NCI-H2171 treated with DMSO at 0.1 percent for 48 hours (cell line): Measurements from ENCODE around the gene C20orf144.

Experiments
- DNase-seq: peaks from one replicate; lab custom pipeline; 2025; lab: John Stamatoyannopoulos, UW

C20orf144 gene

DNA sequence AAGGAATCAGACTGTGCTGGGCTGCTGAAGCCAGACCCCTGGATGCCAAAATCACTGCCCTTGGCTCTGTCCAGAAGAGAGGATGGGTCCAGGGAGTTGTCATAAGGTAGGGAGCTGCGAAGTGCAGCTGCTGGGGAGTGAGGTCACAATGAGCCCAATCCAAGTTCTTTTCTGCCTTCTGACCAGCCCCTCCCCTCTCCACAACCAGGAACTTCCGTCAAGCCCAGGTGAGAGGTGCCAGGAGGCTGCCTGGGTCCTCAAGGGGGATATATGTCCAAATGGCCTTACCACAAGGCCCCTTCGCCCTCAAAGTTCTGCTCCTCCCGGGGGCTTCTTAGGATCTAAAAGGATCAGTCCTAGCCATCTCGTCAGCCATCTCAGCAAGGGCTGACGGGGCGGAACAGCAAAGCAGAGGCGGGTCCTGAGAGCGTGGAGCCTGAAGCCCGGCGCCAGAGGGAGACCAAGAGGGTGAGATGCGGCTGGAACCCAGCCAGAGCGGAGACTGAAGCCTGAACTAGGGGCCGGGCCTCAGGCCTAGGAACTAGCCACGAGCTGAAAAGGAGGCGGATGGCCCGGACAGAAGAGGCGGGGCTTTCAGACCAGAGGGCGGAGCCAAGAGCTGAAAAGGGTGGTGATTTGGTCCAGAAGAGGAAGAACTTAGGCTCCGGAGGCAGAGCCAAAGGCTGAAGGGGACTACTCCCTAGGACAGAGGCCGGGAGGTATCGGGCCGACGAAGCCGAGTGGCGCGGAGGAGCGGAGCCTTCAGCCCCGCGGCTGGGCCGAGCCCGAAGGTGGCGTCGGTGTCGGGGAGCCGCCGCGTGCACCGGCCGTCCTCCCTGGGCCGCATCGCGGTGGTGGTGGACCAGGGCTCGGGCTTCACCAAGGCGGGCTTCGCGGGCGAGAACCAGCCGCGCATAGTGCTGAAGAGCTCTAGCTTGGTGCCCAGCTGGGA lies 4.4 kb downstream of the C20orf144 start, which contains the start of gene ACTL10:
TSS of gene ACTL10 (plus strand) at position 651 of the 952 bp plus-strand sequence. CDS start 555 bp downstream, outside the sequence.
- peak; percentile 65 for DNase-seq

DNA sequence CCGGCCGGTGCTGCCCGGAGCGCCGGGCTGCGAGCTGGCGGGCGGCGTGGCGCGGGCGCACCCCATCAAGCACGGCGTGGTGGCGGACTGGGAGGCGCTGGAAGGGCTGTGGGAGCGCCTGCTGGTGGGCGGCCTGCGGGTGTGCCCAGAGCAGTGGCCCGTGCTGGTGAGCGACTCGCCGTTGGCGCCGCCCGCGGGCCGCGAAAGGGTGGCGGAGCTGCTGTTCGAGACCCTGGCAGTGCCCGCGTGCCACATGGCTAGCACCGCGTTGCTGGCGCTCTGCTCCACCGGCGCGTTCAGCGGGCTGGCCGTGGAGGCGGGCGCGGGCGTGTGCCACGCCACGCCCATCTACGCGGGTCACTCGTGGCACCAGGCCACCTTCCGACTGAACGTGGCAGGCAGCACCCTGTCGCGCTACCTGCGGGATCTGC lies 5.1 kb downstream of the C20orf144 start:
- no peak for DNase-seq

DNA sequence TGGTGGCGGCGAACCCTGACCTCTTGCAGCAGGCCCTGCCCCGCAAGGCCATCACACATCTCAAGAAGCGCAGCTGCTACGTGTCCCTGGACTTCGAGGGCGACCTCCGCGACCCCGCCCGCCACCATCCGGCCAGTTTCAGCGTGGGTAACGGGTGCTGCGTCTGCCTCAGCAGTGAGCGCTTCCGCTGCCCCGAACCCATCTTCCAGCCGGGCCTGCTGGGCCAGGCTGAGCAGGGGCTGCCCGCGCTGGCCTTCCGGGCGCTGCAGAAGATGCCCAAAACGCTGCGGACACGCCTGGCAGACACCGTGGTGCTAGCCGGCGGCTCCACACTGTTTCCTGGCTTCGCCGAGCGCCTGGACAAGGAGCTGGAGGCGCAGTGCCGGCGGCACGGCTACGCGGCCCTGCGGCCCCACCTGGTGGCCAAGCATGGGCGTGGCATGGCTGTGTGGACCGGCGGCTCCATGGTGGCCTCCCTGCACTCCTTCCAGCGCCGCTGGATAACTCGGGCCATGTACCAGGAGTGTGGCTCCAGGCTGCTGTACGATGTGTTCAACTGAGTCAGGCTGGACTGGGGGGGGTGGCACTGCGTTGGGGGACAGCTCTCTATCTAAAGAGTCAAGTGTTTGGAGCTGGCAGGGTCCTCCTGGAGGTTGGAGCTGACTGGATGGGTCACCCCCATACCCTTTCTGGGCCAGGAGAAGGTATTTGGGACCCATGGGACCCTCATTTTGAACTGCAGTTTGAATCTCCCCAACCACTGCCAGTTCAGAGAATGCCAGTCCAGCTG lies 5.7 kb downstream of the C20orf144 start:
- DNase-seq: peak; percentile 44

DNA sequence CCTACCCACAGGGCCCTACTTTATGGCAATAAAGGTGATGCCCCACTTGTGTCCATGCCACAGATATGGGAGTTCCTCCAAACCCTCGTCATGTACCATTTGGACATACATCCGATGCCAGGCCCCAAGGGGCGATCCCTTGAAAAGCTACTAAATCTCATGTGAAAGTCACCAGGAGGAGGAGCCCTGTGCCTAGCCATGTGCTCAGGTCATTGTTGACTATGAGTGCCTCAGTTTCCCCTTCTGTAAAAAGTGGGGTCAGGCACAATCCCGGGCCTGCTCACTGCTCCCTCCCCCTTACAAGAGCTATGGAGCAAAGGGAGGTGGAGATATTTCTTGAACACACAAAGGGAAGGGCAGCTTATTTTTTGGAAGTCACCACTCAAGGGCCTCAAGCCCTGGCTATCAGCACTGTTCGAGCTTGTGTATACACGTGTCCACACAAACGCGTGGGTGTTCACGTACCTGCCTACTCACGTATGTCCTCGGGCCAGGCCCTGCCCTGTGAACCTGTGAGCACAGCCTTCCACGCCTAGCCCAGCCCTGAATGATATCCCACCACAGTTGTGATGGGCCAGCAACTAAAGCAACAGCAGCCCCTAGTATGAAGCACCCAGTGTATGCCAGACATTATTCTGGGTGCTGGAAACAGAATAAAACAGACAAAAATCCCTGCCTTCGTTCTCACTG lies 6.5 kb downstream of the C20orf144 start:
- DNase-seq: no peak

DNA sequence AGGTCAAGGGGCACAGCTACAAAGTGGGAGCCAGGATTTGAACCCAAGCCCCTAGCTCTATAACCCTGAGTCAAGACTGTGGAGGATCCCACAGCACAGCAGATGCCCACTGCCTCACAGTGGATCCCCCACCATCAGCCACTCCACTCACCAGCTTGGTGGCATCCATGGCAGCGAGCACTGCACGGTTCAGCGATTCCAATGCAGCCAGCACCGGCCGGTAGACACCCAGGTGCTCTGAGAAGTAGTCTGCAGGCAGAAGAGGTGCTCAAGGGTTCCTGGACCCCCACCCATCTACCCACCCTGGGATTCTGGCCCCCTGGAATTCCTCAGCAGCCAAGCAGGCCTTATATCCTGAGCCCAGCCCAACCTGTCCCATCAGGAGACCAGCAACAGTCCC lies 7.1 kb downstream of the C20orf144 start:
- DNase-seq: no peak

DNA sequence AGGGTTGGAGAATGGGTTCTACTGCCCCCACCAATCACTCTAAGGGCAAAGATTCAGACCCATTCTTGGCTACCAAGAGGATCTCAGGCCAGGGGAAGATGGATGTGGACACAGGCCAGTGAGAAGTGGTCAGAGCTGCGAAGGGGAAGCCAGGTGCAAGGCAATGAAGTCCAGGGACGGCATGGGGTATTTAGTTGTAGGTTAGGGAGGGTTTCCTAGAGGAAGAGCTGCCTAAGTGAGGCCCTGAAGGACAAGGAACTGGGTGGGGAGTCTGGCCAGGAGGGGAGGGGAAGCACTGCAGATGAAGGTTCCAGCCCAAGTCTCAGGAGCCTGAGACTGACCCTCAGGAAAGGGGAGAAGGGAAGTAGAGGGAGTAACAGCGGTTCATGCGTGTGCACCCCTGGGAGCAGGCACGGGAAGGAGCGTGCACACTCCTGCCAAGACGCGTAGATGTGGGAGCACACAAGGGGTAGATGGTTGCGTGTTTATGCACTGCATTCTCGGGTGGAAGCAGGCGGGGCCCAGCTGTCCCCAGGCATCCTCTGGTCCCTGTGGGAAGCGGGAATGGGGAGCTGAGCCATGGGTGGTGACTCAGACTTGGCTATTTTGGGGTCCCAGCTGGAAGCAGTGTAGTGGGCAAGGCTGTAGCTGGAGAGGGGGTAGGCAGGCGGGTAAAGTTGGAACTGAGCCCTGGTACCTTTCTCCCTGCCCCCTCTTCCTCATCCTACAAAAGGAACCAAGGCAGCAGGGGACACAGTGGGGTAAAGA lies 7.9 kb downstream of the C20orf144 start:
- no peak for DNase-seq

DNA sequence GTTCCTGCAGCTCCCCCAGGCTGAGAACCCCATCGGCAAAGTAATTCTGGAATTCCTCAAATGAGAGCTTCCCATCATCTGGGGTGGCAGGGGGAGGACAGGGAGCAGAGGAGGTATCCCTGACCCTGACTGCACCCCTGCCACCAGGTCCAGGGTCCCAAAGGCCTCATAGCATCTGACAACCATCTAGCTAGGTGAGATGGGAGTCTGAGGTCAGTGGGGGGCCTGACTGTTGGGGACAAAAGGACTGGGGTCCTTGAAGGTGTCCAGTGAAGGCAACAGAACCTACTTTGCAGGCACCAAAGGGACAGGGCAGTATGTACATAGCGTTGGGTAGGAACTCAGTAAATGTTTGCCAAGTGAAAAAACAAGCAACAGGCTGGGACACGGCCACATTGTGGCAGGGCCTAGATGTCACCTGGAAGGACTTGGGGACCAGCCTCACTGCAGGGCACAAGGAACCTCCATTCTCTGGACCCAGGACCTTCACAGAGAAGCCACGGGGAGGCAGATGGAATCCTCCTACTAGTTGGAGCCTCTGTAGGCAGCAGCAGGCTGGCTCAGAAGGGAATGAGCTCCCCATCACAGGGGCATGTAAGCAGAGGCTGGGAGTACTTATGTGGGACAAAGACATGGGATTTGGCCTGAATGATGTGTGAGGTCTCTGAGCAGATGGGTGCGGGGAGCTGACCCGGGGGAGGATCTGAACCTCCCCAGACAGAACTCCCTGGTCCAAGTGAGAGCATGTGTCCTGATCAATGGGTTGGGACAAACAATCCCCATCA lies 8.8 kb downstream of the C20orf144 start:
- no peak for DNase-seq

DNA sequence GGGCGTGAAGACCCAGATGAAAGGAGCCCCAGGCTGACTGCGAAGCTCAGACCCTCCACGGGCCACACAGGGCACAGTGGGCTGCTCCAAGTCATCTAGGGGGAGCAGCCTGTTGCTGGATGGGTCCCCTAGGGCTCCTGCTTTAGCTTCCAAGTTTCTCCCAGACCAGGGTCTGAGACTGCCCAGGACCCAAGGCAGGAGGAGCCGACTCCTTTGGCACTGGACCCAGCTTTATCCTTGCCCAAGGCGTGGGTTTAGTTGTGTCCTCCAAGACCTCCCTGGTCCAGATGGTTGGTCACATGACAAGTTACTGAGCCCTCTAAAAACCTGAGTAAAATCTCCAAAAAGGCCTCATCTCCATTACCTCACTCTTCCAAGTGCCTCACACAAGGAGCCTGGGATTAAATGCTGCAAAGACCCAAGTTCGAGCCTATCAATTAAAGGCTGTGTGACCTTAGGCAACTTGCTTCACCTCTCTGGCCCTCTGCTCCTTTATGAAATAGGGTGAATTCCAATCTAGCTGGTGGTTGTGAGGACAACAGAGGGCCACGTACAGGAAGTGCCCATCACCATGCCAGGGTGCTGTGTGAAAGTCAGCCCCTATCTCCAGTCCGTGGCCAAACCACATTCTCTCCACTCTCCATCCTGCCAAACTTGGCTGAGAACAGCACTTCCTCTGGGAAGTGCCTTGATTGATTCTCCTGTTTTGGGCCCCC lies 9.6 kb downstream of the C20orf144 start:
- no peak for DNase-seq

DNA sequence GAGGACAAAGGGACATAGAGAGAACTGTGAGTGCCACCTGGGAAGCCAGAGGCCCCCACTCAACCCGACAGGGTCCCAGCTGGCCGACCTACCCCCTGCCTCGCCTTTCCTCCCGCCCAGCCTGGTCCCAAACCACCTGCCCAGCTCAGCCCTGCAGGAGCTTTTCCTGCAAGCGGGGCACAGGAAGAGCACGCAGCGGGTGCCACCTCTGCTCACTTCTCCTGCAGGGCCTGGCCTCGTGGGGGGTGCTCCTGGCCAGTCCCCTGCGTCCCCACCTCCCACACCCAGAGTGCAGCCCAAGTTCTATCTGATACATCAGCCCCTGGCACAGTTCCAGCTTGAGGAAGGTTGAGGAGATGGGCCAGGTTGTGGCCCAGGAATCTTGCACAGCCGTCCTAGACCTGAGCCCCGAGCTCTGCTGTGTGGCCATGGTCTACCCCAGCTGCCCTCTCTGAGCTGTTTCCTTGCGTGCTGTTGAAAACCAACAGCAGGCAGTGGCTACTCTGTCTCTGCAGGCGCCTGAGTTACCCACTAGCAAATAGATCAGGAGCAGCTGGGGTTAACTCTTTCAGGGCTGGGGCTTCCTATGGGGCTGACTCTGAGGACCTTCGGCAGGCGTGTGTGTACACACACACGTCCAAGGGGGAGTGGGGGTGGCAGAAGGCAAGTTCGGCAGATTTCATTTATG lies 10.4 kb downstream of the C20orf144 start:
- peak; percentile 75 for DNase-seq

DNA sequence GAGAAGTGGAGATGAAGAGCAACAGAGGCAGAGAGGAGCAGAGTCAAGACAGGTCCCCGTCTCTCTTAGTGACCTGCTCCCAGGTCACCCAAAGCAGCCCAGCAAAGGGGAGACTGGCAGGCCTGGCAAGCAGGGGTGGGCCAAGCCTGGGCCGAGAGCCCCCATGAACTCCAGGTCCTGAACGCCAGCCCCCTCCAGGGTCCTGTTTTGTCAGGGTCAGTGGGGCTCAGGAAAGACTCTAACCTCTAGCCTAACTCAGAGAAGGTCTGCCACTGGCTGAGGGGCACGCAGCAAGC lies 10.9 kb downstream of the C20orf144 start:
- DNase-seq: no peak

DNA sequence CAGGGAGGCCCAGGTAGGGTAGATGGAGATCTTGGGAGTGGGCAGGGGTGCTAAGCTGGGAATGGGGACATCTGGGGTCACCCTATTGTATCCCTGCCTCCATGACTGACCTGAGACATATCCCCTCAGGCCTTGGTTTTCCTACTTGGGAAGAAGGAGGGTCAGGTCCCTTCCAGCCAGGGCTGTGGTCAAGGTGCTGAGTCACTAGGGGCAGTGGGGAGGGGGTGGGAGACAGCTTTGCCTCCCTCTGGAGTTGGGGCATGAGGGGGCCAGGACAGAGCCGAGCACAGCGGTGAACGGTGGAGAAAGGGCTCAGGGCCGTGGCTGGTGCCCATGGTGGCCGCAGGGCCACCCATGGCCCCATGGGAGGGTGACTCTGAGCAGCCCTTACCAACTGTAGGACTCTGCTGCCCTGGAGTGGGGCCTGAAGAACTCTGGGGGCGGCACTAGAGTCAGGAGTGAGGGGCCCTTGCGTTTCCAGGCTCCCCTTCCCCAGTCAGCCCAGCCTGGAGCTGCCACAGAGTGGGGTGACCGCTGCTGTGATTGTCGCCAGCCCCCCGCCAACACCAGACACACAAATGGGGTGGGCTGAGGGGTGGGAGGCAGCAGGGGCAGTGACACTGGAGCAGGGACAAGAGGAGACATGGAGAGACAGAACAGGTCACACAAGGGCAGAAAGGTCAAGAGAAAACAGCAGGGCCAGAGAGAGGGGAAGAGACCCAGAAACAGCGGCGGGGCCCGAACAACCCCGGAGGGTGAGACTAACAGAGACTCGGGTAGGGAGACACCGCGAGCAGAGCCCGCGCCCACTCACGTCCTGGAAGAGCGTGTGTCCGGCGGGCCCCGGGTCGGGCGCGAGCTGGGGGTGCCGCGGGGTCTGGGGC lies 11.5 kb downstream of the C20orf144 start:
- peak; percentile 40 for DNase-seq

DNA sequence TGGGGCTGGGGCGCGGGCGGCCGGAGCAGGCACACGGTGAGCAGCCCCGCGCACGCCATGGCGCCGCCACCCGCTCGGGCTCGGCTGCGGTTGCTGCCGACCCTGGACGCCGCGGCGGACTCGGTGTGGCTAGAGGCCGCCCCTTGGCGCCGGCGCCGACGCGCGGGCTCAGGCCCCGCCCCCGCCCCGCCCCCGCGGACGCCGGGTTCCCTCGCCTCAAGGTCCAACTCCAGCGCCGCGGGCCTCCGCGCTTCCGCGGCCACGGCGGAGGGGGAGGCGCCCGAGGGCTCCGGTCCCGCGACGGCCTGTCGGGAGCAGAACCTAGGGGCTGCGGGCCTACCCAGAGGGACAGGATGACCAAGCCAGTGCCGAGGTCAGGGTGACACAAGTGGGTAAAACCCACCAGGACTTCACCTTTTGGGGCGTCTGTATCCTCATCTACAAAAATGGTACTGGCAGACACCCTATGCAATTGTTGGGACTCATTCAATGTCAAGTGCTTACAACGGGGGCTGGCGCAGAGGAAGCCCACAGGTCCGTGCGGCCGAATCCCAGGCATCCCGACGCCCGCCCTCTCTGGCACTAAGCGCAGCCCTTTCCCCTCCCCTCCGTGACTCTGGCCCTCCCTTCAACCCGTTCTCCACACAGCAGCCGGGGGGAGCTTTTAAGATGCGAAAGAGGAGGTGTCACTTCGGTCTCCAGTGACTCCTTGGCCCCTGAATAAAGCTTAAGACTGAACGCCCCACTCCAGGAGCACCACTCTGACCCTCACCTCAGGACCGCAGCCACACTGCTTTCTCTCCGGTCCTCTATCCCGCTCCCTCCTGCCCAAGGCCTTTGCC lies 12.4 kb downstream of the C20orf144 start, which contains the start of gene NECAB3:
TSS of gene NECAB3 (minus strand) at position 135 of the 842 bp plus-strand sequence. CDS start at position 59, 76 bp downstream.
- DNase-seq: peak; percentile 74

DNA sequence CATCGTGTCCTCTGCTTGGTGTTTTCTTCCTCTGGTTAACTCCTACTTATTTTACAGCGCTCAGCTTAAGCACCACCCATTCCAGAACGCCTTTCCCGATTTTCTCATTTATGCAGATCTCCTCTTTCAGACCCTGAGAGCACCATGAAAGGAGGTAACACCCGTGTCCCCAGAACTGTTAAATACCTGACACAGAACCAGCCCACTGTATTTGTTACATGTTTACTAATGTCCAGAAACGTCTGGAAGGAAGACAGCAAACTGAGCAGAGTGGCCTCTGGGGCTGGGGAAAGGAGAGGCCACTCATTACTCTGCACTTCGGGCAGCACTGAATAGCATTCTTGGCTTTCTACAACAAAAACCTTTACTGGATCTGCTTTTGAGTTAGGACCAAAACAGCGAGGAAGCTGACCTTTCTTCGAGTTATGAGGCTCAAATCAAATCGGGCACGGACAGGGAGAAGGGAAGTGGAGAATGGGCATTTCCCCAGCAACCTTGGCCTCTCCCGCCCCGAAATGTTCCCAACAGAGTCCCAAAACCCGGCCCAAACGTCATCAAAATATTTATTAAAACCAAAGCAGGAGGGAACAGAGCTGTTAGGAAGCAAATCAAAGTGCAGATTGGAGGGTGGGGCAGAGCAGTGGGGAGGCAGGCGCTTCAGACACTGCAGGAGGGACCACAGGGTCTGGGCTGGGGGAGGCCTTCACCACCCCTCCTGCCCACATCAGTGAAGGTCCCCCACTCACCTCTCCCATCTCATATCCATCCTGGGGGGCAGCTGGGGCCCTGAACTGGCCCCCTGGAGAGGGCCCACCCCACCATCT lies 13.2 kb downstream of the C20orf144 start:
- DNase-seq: peak; percentile 57

DNA sequence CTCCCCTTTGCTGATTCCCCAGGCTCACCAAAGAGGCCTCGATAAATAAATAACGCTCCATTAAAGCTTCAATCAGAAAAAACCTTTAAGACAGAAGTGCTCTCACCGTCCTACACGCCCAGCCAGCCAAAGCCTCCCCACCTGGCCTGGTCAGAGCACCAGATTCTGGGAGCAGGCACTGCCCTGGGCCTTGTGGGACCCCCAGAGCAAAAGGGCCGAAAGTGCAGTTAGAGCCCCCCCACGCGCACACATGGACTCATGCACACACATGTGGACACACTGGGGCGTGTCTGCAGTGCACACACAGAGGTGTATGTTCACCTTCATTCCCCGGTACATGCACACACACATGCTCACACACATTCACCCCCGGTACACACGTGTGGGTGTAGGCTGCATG lies 14.0 kb downstream of the C20orf144 start:
- DNase-seq: no peak

DNA sequence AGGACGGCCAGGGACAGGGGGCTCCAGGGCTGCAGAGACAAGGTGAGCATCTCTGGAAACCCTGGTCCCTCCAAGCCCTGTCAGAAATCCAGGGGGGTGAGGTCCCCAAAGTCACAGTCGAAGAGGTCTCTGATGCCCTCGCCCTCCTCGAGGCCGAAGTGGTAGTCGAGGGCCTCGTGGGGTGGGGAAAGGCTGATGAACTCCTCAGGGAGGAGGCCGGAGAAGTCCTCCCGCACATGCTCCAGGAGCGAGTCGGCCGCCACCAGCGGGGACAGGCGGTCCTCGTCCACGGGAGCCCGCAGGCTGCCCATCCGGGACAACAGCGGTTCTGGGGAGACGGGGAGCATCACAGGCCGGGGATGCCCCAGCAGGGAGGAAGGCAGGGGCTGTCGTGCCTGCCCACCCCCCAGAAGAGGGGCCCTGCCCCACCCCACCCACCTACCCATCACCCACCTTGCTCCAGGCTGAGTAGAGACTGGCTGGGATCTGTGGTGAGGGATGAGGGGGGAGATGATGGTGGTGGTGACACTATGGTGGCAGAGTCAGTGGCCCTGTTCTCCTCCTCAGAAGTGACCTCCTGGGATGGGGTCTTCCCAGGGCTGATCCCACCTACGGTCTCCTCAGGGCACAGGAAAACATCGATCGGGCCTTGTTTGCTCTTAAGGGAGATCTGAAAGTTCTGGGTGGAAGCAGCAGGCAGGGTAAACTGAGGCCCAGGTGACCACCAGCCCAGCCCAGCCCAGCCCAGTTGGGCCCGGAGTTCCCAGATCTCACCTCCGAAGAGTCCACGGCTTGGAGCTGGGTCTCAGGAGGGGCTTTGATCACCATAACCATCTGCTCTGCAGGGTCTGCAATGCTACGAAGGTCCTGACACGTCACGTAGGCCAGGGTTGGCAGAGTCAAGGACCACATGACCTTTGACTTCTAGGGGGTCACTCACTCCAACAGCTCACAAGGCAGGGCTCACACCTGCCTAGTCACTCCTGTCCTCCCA lies 14.8 kb downstream of the C20orf144 start:
- no peak for DNase-seq
